ENCODE results near the gene PARS2.

Gene PARS2

GRCh38 chr1:54744696-54745095 lies 19.6 kb downstream of the PARS2 start:
- DNase-seq (ENCODE audit: extremely low spot score): no peak
- no peak for TF ChIP-seq SP1 (IDR thresholded peaks at IDR 0.05)
- no peak for TF ChIP-seq SUZ12 (IDR thresholded peaks at IDR 0.05)
- TF ChIP-seq FOXM1 (IDR thresholded peaks at IDR 0.05; ENCODE audit: borderline replicate concordance): no peak
- no peak for TF ChIP-seq CTBP1 (IDR thresholded peaks at IDR 0.05; ENCODE audit: borderline replicate concordance)
- no peak for TF ChIP-seq NFRKB (IDR thresholded peaks at IDR 0.05)
- TF ChIP-seq HDGF (IDR thresholded peaks at IDR 0.05; ENCODE audit: borderline replicate concordance): no peak
- CTCF ChIA-PET: no interaction called here
- POLR2A ChIA-PET: interaction anchor here (1.8 kb wide), 1 partner anchor 29 kb away, joined by 7 read pairs; the partner anchor contains the start of gene TTC4

- DNase-seq (ENCODE audit: extremely low spot score): no peak
- POLR2A ChIA-PET: no interaction called here
- CTCF ChIA-PET: no interaction called here
- TF ChIP-seq ZNF384 (IDR thresholded peaks at IDR 0.05): no peak
- TF ChIP-seq PKNOX1 (IDR thresholded peaks at IDR 0.05): no peak
- TF ChIP-seq L3MBTL2 (conservative IDR thresholded peaks at IDR 0.05): no peak
- TF ChIP-seq LEF1 (IDR thresholded peaks at IDR 0.05; ENCODE audit: borderline replicate concordance): no peak
- no peak for TF ChIP-seq BHLHE40 (IDR thresholded peaks at IDR 0.05; ENCODE audit: borderline replicate concordance)
- TF ChIP-seq SUZ12 (IDR thresholded peaks at IDR 0.05): no peak
- TF ChIP-seq ELF4 (IDR thresholded peaks at IDR 0.05): no peak
Measured at GRCh38 chr1:54743416-54744226, 20.7 kb downstream of the PARS2 start.

GRCh38 chr1:54742282-54742681 lies 22.0 kb downstream of the PARS2 start:
- POLR2A ChIA-PET: no interaction called here
- TF ChIP-seq SUZ12 (IDR thresholded peaks at IDR 0.05) (no peak), LEF1 (IDR thresholded peaks at IDR 0.05; ENCODE audit: borderline replicate concordance) (no peak), PKNOX1 (IDR thresholded peaks at IDR 0.05) (no peak), SP1 (IDR thresholded peaks at IDR 0.05) (no peak), FOXM1 (IDR thresholded peaks at IDR 0.05; ENCODE audit: borderline replicate concordance) (no peak), ELF4 (IDR thresholded peaks at IDR 0.05) (no peak), BHLHE40 (IDR thresholded peaks at IDR 0.05; ENCODE audit: borderline replicate concordance) (no peak), ARNT (IDR thresholded peaks at IDR 0.05) (no peak), ZNF384 (IDR thresholded peaks at IDR 0.05) (no peak), NFRKB (IDR thresholded peaks at IDR 0.05) (no peak), CTBP1 (IDR thresholded peaks at IDR 0.05; ENCODE audit: borderline replicate concordance) (no peak), L3MBTL2 (conservative IDR thresholded peaks at IDR 0.05) (no peak), TARDBP (IDR thresholded peaks at IDR 0.05) (no peak), HDGF (IDR thresholded peaks at IDR 0.05; ENCODE audit: borderline replicate concordance) (no peak), FOXK2 (IDR thresholded peaks at IDR 0.05) (no peak), FOXA1 (IDR thresholded peaks at IDR 0.05) (no peak)
- DNase-seq (ENCODE audit: extremely low spot score): no peak
- CTCF ChIA-PET: no interaction called here

GRCh38 chr1:54741531-54741930 lies 22.8 kb downstream of the PARS2 start:
- ChIA-PET POLR2A (no interaction called here), CTCF (no interaction called here)
- no peak for DNase-seq (ENCODE audit: extremely low spot score)
- TF ChIP-seq TARDBP (IDR thresholded peaks at IDR 0.05): no peak

- CTCF ChIA-PET: no interaction called here
- POLR2A ChIA-PET: no interaction called here
- TF ChIP-seq FOXA1 (IDR thresholded peaks at IDR 0.05) (no peak), L3MBTL2 (conservative IDR thresholded peaks at IDR 0.05) (no peak)
- DNase-seq (ENCODE audit: extremely low spot score): no peak
Measured at GRCh38 chr1:54738244-54738643, 26.1 kb downstream of the PARS2 start.

- ChIA-PET CTCF (no interaction called here), POLR2A (no interaction called here)
- no peak for TF ChIP-seq PKNOX1 (IDR thresholded peaks at IDR 0.05)
- TF ChIP-seq FOXK2 (IDR thresholded peaks at IDR 0.05): no peak
- TF ChIP-seq FOXM1 (IDR thresholded peaks at IDR 0.05; ENCODE audit: borderline replicate concordance): no peak
- no peak for TF ChIP-seq ZNF384 (IDR thresholded peaks at IDR 0.05)
- no peak for TF ChIP-seq SP1 (IDR thresholded peaks at IDR 0.05)
- TF ChIP-seq NFRKB (IDR thresholded peaks at IDR 0.05): no peak
- no peak for TF ChIP-seq SUZ12 (IDR thresholded peaks at IDR 0.05)
- TF ChIP-seq CTBP1 (IDR thresholded peaks at IDR 0.05; ENCODE audit: borderline replicate concordance): no peak
- DNase-seq (ENCODE audit: extremely low spot score): no peak
Measured at GRCh38 chr1:54736685-54737084, 27.6 kb downstream of the PARS2 start.

- no peak for TF ChIP-seq BHLHE40 (IDR thresholded peaks at IDR 0.05; ENCODE audit: borderline replicate concordance)
- no peak for TF ChIP-seq SUZ12 (IDR thresholded peaks at IDR 0.05)
- TF ChIP-seq CTBP1 (IDR thresholded peaks at IDR 0.05; ENCODE audit: borderline replicate concordance): no peak
- TF ChIP-seq HDGF (IDR thresholded peaks at IDR 0.05; ENCODE audit: borderline replicate concordance): no peak
- TF ChIP-seq PKNOX1 (IDR thresholded peaks at IDR 0.05): no peak
- TF ChIP-seq FOXK2 (IDR thresholded peaks at IDR 0.05): no peak
- TF ChIP-seq ZNF384 (IDR thresholded peaks at IDR 0.05): no peak
- no peak for TF ChIP-seq TARDBP (IDR thresholded peaks at IDR 0.05)
- TF ChIP-seq ELF4 (IDR thresholded peaks at IDR 0.05): no peak
- TF ChIP-seq LEF1 (IDR thresholded peaks at IDR 0.05; ENCODE audit: borderline replicate concordance): no peak
- no peak for TF ChIP-seq L3MBTL2 (conservative IDR thresholded peaks at IDR 0.05)
- TF ChIP-seq FOXM1 (IDR thresholded peaks at IDR 0.05; ENCODE audit: borderline replicate concordance): no peak
- no peak for TF ChIP-seq FOXA1 (IDR thresholded peaks at IDR 0.05)
- TF ChIP-seq NFRKB (IDR thresholded peaks at IDR 0.05): no peak
- no peak for TF ChIP-seq ARNT (IDR thresholded peaks at IDR 0.05)
- TF ChIP-seq SP1 (IDR thresholded peaks at IDR 0.05): no peak
- no peak for DNase-seq (ENCODE audit: extremely low spot score)
- ChIA-PET POLR2A (no interaction called here), CTCF (no interaction called here)
Measured at GRCh38 chr1:54728027-54728426, 36.3 kb downstream of the PARS2 start.

Measured in HEK293T (cell line).